Right lung (tissue), 5 donors: ENCODE results near the gene ZBTB38. TPM values are rescaled to one million over a fixed set of nuclear protein-coding genes. Genes with fewer than 3 reads are reported as not detected.

Source experiments
- DNase-seq, 2 donors: peaks; one replicate each; pipeline ENCODE4 v3.0.0-alpha.2; 2013
- polyA plus RNA-seq, 5 donors: library from polyadenylated mRNA; unstranded; fragments of 120-200 nt; gene quantifications; one replicate each; pipeline versions ENCODE4 v1.2.1 to v1.2.3, GENCODE V29; 2013; ENCODE audit warnings: inconsistent platforms in 1 of 5, low replicate concordance in 1 of 5; ENCODE audit not compliant: insufficient read length in 5 of 5, insufficient read depth in 1 of 5

The ZBTB38 gene
- polyA plus RNA-seq, 5 donors: 50.0 to 86.2 (median 83.7) TPM

- no peak for DNase-seq
These were observed 32.7 kb upstream of the ZBTB38 start for GRCh38 chr3:141335531-141336061.

GRCh38 chr3:141336672-141337522 is 31.4 kb upstream of the ZBTB38 start:
- DNase-seq: no peak

GRCh38 chr3:141337523-141337854 is 30.8 kb upstream of the ZBTB38 start:
- DNase-seq: no peak

GRCh38 chr3:141337991-141338390 is 30.3 kb upstream of the ZBTB38 start:
- DNase-seq: no peak

DNA sequence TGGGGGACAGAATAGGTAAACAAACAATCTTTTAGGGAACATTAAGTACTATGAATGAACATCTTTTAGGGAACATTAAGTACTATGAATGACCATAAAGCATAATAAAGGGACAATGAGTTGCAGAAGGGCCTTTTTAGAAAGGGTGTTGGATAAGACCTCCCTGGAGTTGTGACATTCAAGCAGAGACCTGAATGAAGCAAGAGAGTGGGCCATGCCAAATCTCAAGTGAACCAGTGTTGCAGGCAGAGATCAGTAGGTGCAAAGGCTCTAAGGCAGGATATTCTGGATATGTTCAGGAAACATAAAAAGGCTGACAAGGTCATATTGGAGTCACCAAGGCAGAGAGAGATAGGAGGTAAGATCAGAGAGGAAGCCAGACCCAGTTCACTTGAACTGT is 29.4 kb upstream of the ZBTB38 start:
- no peak for DNase-seq

DNA sequence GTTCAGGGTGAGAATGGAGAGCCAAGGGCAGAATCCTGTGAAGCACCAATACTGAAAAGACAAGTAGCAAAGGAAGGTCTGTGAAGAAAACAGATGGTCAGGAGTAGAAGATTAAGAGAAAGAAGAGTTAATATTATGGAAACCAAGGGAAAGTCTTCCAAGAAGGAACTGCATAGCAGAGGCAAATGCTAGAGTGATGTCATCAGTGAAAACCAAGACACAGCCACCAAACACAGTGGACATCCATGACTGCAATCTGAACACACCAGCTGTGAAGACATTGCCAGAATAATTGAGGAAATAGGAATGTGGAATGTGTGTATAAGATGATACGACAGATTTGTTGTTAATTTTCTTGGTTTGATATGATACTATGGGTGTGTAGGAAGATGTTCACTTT is 26.8 kb upstream of the ZBTB38 start:
- no peak for DNase-seq

GRCh38 chr3:141342386-141342785 is 25.9 kb upstream of the ZBTB38 start:
- DNase-seq: no peak

- no peak for DNase-seq
These were observed 25.2 kb upstream of the ZBTB38 start for GRCh38 chr3:141343077-141343476.

- no peak for DNase-seq
These were observed 24.4 kb upstream of the ZBTB38 start for GRCh38 chr3:141343865-141344271.

GRCh38 chr3:141345528-141345927 is 22.8 kb upstream of the ZBTB38 start:
- no peak for DNase-seq

GRCh38 chr3:141346007-141346406 is 22.3 kb upstream of the ZBTB38 start:
- DNase-seq: no peak

DNA sequence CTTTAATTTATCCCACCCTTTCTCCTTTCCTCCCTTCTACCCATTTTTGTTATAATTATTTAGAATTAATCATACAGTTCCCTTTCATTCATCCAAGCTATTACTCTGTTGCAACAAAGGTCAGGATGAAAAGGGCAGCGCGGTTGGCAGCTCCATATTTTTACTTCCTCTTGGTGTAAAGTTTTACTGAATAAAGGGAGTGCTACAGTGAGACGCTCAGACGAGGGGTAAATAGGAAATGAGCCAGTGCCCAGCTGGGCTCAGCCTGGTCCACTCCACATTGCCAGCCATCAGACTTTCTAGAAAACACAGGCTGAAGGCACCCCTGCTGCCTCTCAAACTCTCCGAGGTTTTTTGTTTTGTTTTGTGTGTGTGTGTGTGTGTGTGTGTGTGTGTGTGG is 21.9 kb upstream of the ZBTB38 start:
- DNase-seq: no peak

- DNase-seq: no peak
These were observed 21.5 kb upstream of the ZBTB38 start for GRCh38 chr3:141346839-141347238.

DNA sequence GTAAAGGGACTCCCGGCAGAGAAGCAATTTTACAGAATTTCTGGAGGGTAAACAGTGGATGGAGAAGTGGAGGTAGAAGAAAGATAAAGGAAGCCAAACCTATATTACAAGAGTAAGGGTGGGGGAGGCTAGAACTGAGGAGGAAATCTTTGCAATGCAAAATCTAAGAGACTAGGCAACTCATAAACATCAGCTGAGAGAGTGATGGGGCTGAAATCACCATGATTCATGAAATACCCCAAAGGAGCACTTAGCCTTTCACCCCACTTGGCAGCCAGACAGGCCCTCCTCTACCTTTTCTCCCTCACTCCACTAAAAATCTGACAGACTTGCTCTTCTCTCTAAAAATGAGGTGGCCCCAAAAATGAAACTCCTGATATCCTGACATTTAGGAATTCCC is 19.5 kb upstream of the ZBTB38 start:
- DNase-seq: no peak

GRCh38 chr3:141349711-141350110 is 18.6 kb upstream of the ZBTB38 start:
- no peak for DNase-seq

- no peak for DNase-seq
These were observed 17.6 kb upstream of the ZBTB38 start for GRCh38 chr3:141350666-141351065.

- DNase-seq: no peak
These were observed 15.9 kb upstream of the ZBTB38 start for GRCh38 chr3:141352262-141352984.

- no peak for DNase-seq
These were observed 14.4 kb upstream of the ZBTB38 start for GRCh38 chr3:141353652-141354495.

DNA sequence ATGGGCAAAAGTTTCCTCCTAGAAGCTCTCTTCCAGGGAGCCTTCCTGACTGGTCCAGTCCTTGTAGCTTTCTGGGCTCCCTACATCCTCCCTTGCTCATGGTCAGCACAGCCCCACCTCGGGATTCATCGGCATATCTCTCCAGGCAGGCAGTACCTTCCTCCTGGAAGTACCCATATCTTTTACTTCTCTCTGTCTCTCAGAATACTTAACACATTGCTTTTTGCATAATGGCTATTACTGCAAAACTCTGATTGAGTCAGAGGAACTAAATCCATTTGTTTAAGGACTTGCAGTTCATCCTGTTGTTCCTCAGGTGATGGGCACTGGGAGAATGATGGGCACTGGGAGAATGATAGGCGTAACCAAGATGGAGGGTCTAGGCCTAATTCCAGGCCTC is 13.8 kb upstream of the ZBTB38 start:
- DNase-seq: no peak

GRCh38 chr3:141355242-141355641 is 13.1 kb upstream of the ZBTB38 start:
- no peak for DNase-seq

DNA sequence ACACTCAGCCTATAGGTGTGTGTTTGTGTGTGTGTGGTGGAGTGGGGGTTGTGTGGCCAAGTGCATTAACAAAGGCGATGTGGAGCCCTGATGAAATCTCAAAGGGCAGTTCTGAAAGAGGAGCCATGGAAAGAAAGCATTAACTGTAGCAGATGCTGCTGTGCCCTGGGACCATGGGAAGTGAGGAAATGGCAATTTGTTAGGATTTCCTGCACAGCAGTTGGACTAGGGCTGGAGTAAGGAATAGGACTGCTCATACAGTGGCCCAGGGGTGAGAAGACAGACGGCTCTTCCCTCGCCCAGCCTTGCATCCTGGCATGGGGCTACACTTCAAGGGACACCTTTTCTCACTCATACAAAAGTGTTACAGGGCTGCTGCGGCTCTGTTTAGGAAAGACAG is 12.3 kb upstream of the ZBTB38 start:
- DNase-seq: no peak
